Measurements from ENCODE around the gene OSBPL6. TPM values are rescaled to one million over a fixed set of nuclear protein-coding genes. Genes with fewer than 3 reads are reported as not detected.
"Not testable (repeated sequence)": the region's sequence is repeated elsewhere in the genome, so short reads cannot be mapped to it uniquely, and the experiment has no call there.

Gene OSBPL6
- 3.9 and 6.5 TPM in 2 replicates for total RNA-seq

- peak within 1 kb of the TSS; percentile 70 for H3K4me3 ChIP-seq (ENCODE audit: low read depth, low read length)
- TF ChIP-seq, protein P1, sequence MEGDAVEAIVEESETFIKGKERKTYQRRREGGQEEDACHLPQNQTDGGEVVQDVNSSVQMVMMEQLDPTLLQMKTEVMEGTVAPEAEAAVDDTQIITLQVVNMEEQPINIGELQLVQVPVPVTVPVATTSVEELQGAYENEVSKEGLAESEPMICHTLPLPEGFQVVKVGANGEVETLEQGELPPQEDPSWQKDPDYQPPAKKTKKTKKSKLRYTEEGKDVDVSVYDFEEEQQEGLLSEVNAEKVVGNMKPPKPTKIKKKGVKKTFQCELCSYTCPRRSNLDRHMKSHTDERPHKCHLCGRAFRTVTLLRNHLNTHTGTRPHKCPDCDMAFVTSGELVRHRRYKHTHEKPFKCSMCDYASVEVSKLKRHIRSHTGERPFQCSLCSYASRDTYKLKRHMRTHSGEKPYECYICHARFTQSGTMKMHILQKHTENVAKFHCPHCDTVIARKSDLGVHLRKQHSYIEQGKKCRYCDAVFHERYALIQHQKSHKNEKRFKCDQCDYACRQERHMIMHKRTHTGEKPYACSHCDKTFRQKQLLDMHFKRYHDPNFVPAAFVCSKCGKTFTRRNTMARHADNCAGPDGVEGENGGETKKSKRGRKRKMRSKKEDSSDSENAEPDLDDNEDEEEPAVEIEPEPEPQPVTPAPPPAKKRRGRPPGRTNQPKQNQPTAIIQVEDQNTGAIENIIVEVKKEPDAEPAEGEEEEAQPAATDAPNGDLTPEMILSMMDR (IDR thresholded peaks at IDR 0.05; ENCODE audit: insufficient read depth, low read depth, low read length), result no peak
- peak; percentile 77 for DNase-seq (ENCODE audit: low read depth)
Measured at GRCh38 chr2:178193823-178194599, at the start of gene OSBPL6. TSS of gene OSBPL6 (plus strand) at chr2:178194512. CDS start at chr2:178306185, 111,673 bp downstream.

DNA sequence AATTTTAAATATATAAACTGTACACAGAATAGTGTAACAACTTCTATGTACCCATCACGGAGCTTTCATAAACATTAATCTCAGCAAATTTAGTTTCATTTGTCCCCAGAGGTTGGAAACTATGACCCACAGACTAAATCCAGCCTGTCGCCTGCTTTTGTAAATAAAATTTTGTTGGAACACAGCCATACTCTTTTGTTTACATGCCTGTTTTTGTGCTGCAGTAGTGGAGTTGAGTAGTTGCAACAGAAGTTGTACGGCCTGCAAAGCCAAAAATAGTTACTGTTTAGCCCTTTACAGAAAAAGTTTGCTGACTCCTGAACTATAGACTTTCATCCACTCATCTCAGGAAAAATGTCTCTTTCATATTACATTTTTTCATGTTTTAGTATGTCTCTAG, 42.3 kb upstream of the OSBPL6 start:
- peak; percentile 68 for DNase-seq (ENCODE audit: low read depth)
- H3K4me3 ChIP-seq (ENCODE audit: low read depth, low read length), result no peak overlapping the region
- TF ChIP-seq, protein P1 (IDR thresholded peaks at IDR 0.05; ENCODE audit: insufficient read depth, low read depth, low read length), result no peak

GRCh38 chr2:178152542-178152941, 41.8 kb upstream of the OSBPL6 start:
- DNase-seq (ENCODE audit: low read depth), result no peak
- no peak overlapping the region for H3K4me3 ChIP-seq (ENCODE audit: low read depth, low read length)
- TF ChIP-seq, protein P1 (IDR thresholded peaks at IDR 0.05; ENCODE audit: insufficient read depth, low read depth, low read length), result no peak

DNA sequence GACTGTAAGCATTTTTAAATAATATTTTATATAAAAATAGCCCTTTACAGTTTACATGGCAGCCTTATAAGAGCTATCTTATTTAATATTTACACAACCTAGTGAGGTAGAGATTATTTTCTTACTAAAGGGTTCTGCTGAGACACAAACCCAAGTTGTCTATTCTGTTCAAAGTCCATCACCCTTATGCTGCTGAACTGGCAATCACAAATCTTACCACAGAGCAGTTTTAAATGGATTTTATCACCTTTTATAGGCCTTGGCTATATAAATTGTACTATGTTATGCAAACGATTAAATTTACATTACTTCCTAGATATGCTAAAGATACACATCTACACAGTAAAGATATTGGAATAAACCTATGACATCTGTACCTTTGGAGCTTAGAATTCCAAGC, 41.3 kb upstream of the OSBPL6 start:
- no peak for DNase-seq (ENCODE audit: low read depth)

GRCh38 chr2:178153878-178154277, 40.4 kb upstream of the OSBPL6 start:
- H3K4me3 ChIP-seq (ENCODE audit: low read depth, low read length); DNase-seq (ENCODE audit: low read depth): not testable (repeated sequence)

More for the DNA sequence above, 41.3 kb upstream of the OSBPL6 start:
- TF ChIP-seq, protein P1 (IDR thresholded peaks at IDR 0.05; ENCODE audit: insufficient read depth, low read depth, low read length), result no peak
- no peak overlapping the region for H3K4me3 ChIP-seq (ENCODE audit: low read depth, low read length)

- TF ChIP-seq, protein P1 (IDR thresholded peaks at IDR 0.05; ENCODE audit: insufficient read depth, low read depth, low read length), result no peak
- H3K4me3 ChIP-seq (ENCODE audit: low read depth, low read length), result no peak overlapping the region
- no peak for DNase-seq (ENCODE audit: low read depth)
Measured at GRCh38 chr2:178155524-178155923, 38.8 kb upstream of the OSBPL6 start.

DNA sequence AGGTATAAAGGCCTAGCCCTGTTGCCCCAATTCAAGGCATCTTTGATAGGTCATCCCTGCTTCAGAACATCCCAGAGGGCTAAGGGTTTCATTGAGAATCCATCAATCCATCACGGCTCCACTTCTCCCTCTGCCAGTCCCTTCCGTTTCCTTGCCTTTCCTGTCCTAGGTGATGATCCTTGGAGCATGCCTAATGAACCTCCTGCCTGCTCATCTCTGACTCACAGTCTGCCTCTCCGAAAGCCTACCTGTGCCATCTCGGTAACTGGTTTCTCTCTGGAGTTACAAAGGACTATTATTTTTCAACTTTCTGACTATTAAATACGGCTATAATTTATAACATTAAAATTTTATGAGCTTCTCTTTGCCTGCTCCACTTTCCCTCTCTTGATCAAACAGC, 36.7 kb upstream of the OSBPL6 start:
- TF ChIP-seq, protein P1 (IDR thresholded peaks at IDR 0.05; ENCODE audit: insufficient read depth, low read depth, low read length), result no peak
- H3K4me3 ChIP-seq (ENCODE audit: low read depth, low read length), result no peak overlapping the region
- no peak for DNase-seq (ENCODE audit: low read depth)

Measured in fibroblast of villous mesenchyme (primary cell).